WTC11 (cell line): Measurements from ENCODE around the gene KCNIP4. TPM values are rescaled to one million over a fixed set of nuclear protein-coding genes. Genes with fewer than 3 reads are reported as not detected.

Experiments used
- ATAC-seq: fragments of 200-7000 bp; cut with Tn5 transposase; 2 replicates; pipeline ENCODE4 v1.10.0; 2021; ENCODE audit warnings: mild to moderate bottlenecking, moderate library complexity
- CTCF ChIA-PET: fragments of 300-600 bp; sonication (Branson Sonifier 250); formaldehyde crosslinking; loops from one replicate; lab custom pipeline; 2021; ENCODE audit warnings: antibody characterized with exemption; lab: Charles Lee
- POLR2A ChIA-PET: fragments of 350-600 bp; sonication (Branson Sonifier 250); formaldehyde crosslinking; loops from one replicate; lab custom pipeline; 2021; ENCODE audit warnings: antibody characterized with exemption; lab: Charles Lee
- DNase-seq: peaks from one replicate; pipeline ENCODE4 v3.0.0; 2021; ENCODE audit warnings: low spot score
- H3K27ac Mint-ChIP-seq: 2 replicates; pipeline ENCODE4 v1.8.0; 2021; ENCODE audit warnings: mixed read lengths
- H3K27me3 Mint-ChIP-seq: 2 replicates; pipeline ENCODE4 v1.8.0; 2021; ENCODE audit warnings: low read depth, mild to moderate bottlenecking, moderate library complexity, mixed read lengths
- H3K36me3 Mint-ChIP-seq: 2 replicates; pipeline ENCODE4 v1.8.0; 2021; ENCODE audit warnings: mixed read lengths
- H3K4me1 Mint-ChIP-seq: 2 replicates; pipeline ENCODE4 v1.8.0; 2022; ENCODE audit warnings: mixed read lengths
- H3K4me3 Mint-ChIP-seq: 2 replicates; pipeline ENCODE4 v1.8.0; 2021; ENCODE audit warnings: mild to moderate bottlenecking, moderate library complexity, mixed read lengths
- H3K9me3 Mint-ChIP-seq: 2 replicates; pipeline ENCODE4 v1.8.0; 2021; ENCODE audit warnings: mixed read lengths
- GRHL2 ChIP-seq: fragments of 250-450 bp; sonication (Bioruptor Pico); IDR thresholded peaks from 2 replicates; pipeline ENCODE4 v1.8.0; 2022; ENCODE audit warnings: mild to moderate bottlenecking, moderate library complexity; ENCODE audit not compliant: insufficient replicate concordance, severe bottlenecking
- KAT7 ChIP-seq: sonication (generic); formaldehyde crosslinking; IDR thresholded peaks from 2 replicates; pipeline ENCODE4 v1.8.1; 2023; ENCODE audit warnings: missing genetic modification reagents, mild to moderate bottlenecking, borderline replicate concordance
- total RNA-seq: library from RNA; stranded (reverse); gene quantifications from 3 replicates; pipeline ENCODE4 v1.2.3, GENCODE V29; 2021
- TF ChIP-seq, protein P1 (sequence below): fragments of 250-450 bp; sonication (Bioruptor Pico); IDR thresholded peaks from 2 replicates; pipeline ENCODE4 v1.9.0; 2021; ENCODE audit warnings: mild to moderate bottlenecking
- TF ChIP-seq, protein P2 (sequence below): sonication (generic); formaldehyde crosslinking; IDR thresholded peaks from 2 replicates; pipeline ENCODE4 v1.8.0; 2023; ENCODE audit warnings: missing genetic modification reagents, mild to moderate bottlenecking, borderline replicate concordance
- TF ChIP-seq, protein P3 (sequence below): sonication (generic); formaldehyde crosslinking; IDR thresholded peaks from 2 replicates; pipeline ENCODE4 v1.8.1; 2022; ENCODE audit warnings: mild to moderate bottlenecking, missing genetic modification reagents, moderate library complexity, borderline replicate concordance
- TF ChIP-seq, protein P4 (sequence below): fragments of 200-600 bp; IDR thresholded peaks from 2 replicates; pipeline ENCODE4 v1.8.0; 2022; ENCODE audit warnings: antibody characterized with exemption

Gene KCNIP4
- total RNA-seq, 1 experiment from 2014 or later: not detected

DNA sequence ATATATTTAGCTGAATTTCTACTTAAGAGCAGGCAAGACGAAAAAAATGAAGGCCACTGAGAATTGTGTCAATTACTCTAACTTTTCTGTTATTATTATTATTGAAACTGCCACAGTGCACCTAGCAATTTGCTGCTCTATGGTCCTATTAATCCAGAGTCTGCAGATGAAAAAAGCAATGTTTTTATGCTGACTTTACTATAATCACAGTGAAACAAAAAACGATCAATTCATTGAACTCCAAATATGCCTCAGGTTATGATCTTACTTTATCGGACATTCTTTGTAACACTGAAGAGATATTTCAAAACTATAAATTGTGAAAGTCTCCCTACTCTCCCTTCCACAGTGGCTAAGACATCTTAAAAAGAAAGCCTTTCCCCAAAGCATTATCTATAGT is 474.4 kb downstream of the KCNIP4 start (continued):
- TF ChIP-seq, protein P1, sequence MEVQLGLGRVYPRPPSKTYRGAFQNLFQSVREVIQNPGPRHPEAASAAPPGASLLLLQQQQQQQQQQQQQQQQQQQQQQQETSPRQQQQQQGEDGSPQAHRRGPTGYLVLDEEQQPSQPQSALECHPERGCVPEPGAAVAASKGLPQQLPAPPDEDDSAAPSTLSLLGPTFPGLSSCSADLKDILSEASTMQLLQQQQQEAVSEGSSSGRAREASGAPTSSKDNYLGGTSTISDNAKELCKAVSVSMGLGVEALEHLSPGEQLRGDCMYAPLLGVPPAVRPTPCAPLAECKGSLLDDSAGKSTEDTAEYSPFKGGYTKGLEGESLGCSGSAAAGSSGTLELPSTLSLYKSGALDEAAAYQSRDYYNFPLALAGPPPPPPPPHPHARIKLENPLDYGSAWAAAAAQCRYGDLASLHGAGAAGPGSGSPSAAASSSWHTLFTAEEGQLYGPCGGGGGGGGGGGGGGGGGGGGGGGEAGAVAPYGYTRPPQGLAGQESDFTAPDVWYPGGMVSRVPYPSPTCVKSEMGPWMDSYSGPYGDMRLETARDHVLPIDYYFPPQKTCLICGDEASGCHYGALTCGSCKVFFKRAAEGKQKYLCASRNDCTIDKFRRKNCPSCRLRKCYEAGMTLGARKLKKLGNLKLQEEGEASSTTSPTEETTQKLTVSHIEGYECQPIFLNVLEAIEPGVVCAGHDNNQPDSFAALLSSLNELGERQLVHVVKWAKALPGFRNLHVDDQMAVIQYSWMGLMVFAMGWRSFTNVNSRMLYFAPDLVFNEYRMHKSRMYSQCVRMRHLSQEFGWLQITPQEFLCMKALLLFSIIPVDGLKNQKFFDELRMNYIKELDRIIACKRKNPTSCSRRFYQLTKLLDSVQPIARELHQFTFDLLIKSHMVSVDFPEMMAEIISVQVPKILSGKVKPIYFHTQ (CRISPR knock-in tag): no peak

DNA sequence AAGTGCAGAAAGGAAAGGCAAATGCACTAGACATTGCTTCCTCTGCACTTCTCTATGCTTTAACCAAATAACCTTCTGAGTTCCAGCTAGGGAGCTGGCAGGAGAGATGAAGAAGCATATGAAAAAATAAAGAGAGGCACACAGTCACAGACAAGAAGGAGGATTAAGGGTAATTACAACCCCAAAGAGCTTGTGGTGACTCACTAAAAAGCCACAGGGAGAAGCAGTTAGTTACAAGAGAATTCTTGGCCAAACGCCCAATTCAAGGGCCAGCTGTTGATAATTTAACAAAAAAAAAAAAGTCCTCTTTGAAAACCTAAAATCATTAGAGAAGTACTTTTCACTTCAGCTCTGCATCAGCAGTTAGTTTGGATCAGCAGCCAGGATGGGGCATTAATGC is 478.0 kb downstream of the KCNIP4 start:
- CTCF ChIA-PET: interaction anchor here (0.8 to 1.9 kb wide), 3 partner anchors 16 to 697 kb away, joined by 3 to 13 read pairs (median 4); no protein-coding TSS in a partner anchor
- TF ChIP-seq, protein P2, sequence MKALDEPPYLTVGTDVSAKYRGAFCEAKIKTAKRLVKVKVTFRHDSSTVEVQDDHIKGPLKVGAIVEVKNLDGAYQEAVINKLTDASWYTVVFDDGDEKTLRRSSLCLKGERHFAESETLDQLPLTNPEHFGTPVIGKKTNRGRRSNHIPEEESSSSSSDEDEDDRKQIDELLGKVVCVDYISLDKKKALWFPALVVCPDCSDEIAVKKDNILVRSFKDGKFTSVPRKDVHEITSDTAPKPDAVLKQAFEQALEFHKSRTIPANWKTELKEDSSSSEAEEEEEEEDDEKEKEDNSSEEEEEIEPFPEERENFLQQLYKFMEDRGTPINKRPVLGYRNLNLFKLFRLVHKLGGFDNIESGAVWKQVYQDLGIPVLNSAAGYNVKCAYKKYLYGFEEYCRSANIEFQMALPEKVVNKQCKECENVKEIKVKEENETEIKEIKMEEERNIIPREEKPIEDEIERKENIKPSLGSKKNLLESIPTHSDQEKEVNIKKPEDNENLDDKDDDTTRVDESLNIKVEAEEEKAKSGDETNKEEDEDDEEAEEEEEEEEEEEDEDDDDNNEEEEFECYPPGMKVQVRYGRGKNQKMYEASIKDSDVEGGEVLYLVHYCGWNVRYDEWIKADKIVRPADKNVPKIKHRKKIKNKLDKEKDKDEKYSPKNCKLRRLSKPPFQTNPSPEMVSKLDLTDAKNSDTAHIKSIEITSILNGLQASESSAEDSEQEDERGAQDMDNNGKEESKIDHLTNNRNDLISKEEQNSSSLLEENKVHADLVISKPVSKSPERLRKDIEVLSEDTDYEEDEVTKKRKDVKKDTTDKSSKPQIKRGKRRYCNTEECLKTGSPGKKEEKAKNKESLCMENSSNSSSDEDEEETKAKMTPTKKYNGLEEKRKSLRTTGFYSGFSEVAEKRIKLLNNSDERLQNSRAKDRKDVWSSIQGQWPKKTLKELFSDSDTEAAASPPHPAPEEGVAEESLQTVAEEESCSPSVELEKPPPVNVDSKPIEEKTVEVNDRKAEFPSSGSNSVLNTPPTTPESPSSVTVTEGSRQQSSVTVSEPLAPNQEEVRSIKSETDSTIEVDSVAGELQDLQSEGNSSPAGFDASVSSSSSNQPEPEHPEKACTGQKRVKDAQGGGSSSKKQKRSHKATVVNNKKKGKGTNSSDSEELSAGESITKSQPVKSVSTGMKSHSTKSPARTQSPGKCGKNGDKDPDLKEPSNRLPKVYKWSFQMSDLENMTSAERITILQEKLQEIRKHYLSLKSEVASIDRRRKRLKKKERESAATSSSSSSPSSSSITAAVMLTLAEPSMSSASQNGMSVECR (CRISPR knock-in tag): no peak
- no peak for TF ChIP-seq KAT7
- H3K27me3 Mint-ChIP-seq: no peaks in the 10 kb centered on the region
- ATAC-seq (no peak), DNase-seq (no peak)
- H3K9me3 Mint-ChIP-seq: no peaks in the 10 kb centered on the region
- no peaks in the 10 kb centered on the region for H3K4me1 Mint-ChIP-seq
- H3K36me3 Mint-ChIP-seq: no peaks in the 10 kb centered on the region
- POLR2A ChIA-PET: no interaction called here
- no peak overlapping the region for H3K27ac Mint-ChIP-seq
- H3K4me3 Mint-ChIP-seq: no peak overlapping the region

DNA sequence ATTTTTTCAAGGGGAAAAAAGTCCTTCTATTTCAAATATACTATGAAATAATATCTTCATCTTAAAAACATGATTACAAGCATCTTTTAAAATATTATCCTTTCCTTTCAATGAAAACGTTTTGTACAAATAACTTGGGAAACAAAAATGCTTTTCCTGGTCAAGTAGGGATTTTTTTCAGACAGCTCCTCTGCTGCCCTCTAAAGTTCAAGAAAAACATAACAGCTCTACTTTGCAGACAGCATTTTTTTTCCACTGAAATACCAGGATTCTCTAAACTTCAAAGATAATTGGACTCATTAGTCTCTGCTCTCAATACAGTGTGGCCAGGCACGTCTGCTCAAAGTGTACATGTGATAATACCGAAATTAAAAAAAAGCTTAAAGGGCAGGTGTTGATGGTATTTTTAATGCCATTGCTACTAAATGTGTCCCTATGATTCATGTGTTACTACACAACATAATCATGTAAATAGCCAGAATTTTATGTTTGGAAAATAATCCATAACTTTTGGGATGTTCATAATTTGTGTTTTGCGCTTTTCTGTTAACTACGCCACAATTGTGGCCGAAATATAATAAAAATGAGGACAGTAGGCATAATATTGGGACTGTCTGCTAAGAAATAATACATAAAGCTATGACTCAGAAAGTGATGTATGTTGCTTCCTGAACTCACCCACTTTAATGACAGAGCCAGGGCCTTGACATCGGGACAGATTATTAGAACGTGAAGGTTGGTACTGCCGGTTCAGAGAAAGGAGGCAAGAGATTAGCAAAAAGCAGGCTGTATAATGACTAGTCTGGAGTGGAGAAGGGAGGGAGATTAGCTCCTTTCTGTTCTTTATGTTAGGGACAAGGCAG is 478.9 kb downstream of the KCNIP4 start:
- DNase-seq (no peak), ATAC-seq (no peak)
- no peaks in the 10 kb centered on the region for H3K9me3 Mint-ChIP-seq
- H3K36me3 Mint-ChIP-seq: no peaks in the 10 kb centered on the region
- TF ChIP-seq, protein P3, sequence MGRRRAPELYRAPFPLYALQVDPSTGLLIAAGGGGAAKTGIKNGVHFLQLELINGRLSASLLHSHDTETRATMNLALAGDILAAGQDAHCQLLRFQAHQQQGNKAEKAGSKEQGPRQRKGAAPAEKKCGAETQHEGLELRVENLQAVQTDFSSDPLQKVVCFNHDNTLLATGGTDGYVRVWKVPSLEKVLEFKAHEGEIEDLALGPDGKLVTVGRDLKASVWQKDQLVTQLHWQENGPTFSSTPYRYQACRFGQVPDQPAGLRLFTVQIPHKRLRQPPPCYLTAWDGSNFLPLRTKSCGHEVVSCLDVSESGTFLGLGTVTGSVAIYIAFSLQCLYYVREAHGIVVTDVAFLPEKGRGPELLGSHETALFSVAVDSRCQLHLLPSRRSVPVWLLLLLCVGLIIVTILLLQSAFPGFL (CRISPR knock-in tag): no peak
- TF ChIP-seq, protein P4, sequence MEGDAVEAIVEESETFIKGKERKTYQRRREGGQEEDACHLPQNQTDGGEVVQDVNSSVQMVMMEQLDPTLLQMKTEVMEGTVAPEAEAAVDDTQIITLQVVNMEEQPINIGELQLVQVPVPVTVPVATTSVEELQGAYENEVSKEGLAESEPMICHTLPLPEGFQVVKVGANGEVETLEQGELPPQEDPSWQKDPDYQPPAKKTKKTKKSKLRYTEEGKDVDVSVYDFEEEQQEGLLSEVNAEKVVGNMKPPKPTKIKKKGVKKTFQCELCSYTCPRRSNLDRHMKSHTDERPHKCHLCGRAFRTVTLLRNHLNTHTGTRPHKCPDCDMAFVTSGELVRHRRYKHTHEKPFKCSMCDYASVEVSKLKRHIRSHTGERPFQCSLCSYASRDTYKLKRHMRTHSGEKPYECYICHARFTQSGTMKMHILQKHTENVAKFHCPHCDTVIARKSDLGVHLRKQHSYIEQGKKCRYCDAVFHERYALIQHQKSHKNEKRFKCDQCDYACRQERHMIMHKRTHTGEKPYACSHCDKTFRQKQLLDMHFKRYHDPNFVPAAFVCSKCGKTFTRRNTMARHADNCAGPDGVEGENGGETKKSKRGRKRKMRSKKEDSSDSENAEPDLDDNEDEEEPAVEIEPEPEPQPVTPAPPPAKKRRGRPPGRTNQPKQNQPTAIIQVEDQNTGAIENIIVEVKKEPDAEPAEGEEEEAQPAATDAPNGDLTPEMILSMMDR: peak; percentile 35; the same call in 1 of the 2 replicates
- no peak overlapping the region for H3K4me3 Mint-ChIP-seq
- H3K27me3 Mint-ChIP-seq: no peaks in the 10 kb centered on the region
- no peak overlapping the region; the same call in 1 of the 2 replicates for H3K27ac Mint-ChIP-seq
- H3K4me1 Mint-ChIP-seq: no peaks in the 10 kb centered on the region
- ChIA-PET CTCF (interaction anchor here (0.6 to 1.9 kb wide), 12 partner anchors 16 to 696 kb away, joined by 3 to 13 read pairs (median 4); no protein-coding TSS in a partner anchor), POLR2A (interaction anchor here (0.6 kb wide), 1 partner anchor 915 kb away, joined by 3 read pairs; no protein-coding TSS in a partner anchor)

DNA sequence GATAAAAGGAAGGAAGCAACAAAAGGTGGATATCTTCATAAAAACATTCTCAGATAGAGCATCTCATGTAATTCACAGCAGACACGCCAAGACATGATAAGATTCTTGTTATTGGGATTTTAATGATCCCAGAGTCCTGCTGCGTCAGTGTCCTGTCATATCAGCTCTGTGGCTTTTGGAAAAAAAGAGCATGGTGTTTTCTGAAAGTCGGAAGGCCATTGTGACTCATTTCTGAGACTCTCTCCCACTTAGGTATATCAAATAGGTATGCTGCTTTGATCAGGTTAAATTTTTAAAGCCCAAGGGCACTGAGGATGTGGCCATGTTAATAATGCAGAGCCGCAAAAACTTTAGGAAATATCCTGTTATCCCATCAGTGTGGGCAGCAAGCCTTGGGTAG is 481.0 kb downstream of the KCNIP4 start:
- H3K9me3 Mint-ChIP-seq: peaks cover 6% of the 10 kb centered on the region
- ATAC-seq: no peak
- H3K4me1 Mint-ChIP-seq: no peaks in the 10 kb centered on the region
- CTCF ChIA-PET: no interaction called here
- no peak overlapping the region for H3K27ac Mint-ChIP-seq
- no peaks in the 10 kb centered on the region for H3K36me3 Mint-ChIP-seq
- no peak for TF ChIP-seq GRHL2
- POLR2A ChIA-PET: no interaction called here
- no peaks in the 10 kb centered on the region for H3K27me3 Mint-ChIP-seq
- H3K4me3 Mint-ChIP-seq: no peak overlapping the region
- DNase-seq: no peak
